GM21526 (cell line): ENCODE data around the gene ENPP5.

ENCODE experiments used
- ATAC-seq: cut with Tn5 transposase; IDR thresholded peaks from one replicate; pipeline ENCODE4 v1.9.1; 2021; ENCODE audit warnings: moderate library complexity; ENCODE audit not compliant: unreplicated experiment, low FRiP score

ENPP5 gene

GRCh38 chr6:46116289-46116688 lies 54.5 kb downstream of the ENPP5 start:
- ATAC-seq: no peak

- no peak for ATAC-seq
Observed at GRCh38 chr6:46115634-46116033, 55.1 kb downstream of the ENPP5 start.

GRCh38 chr6:46113370-46113769 lies 57.4 kb downstream of the ENPP5 start:
- ATAC-seq: no peak
